ENCODE results near the gene ZFYVE27. TPM values are rescaled to one million over a fixed set of nuclear protein-coding genes. Genes with fewer than 3 reads are reported as not detected.

The ZFYVE27 gene
- total RNA-seq, 1 experiment from 2014 or later = 26.0 TPM

- H3K4me1 Mint-ChIP-seq = peaks cover 8% of the 10 kb centered on the region
- DNase-seq (ENCODE audit: low spot score) (no peak), ATAC-seq (no peak)
- no peak overlapping the region for H3K27ac Mint-ChIP-seq
- TF ChIP-seq SMAD3 (CRISPR knock-in tag; IDR thresholded peaks at IDR 0.05; ENCODE audit: borderline replicate concordance) (no peak), CREB1 (CRISPR knock-in tag; IDR thresholded peaks at IDR 0.05) (no peak), ZNF138 (CRISPR knock-in tag; conservative IDR thresholded peaks at IDR 0.05) (no peak), TEAD1 (CRISPR knock-in tag; IDR thresholded peaks at IDR 0.05) (no peak), OVOL2 (CRISPR knock-in tag; IDR thresholded peaks at IDR 0.05; ENCODE audit: borderline replicate concordance) (no peak), ZMAT4 (CRISPR knock-in tag; IDR thresholded peaks at IDR 0.05) (no peak), FOXP1 (CRISPR knock-in tag; IDR thresholded peaks at IDR 0.05; ENCODE audit: borderline replicate concordance) (no peak), ZNF396 (CRISPR knock-in tag; IDR thresholded peaks at IDR 0.05; ENCODE audit: borderline replicate concordance) (no peak)
- no peaks in the 10 kb centered on the region for H3K9me3 Mint-ChIP-seq
- peaks cover 15% of the 10 kb centered on the region for H3K27me3 Mint-ChIP-seq (ENCODE audit: low read depth)
- ChIA-PET POLR2A (no interaction called here), CTCF (interaction anchor here (0.7 to 1.2 kb wide), 4 partner anchors 9 to 296 kb away, joined by 3 read pairs; partner anchors contain the start of genes AVPI1 and MARVELD1)
- H3K4me3 Mint-ChIP-seq = no peak overlapping the region
- no peaks in the 10 kb centered on the region for H3K36me3 Mint-ChIP-seq
Measured at GRCh38 chr10:97704341-97704740, 32.6 kb upstream of the ZFYVE27 start.

- no peaks in the 10 kb centered on the region for H3K9me3 Mint-ChIP-seq
- H3K4me3 Mint-ChIP-seq = no peak overlapping the region
- H3K36me3 Mint-ChIP-seq = no peaks in the 10 kb centered on the region
- TF ChIP-seq TCF7 (CRISPR knock-in tag; IDR thresholded peaks at IDR 0.05; ENCODE audit: low read depth) = no peak
- TF ChIP-seq FOXK1 (CRISPR knock-in tag; IDR thresholded peaks at IDR 0.05) = no peak
- no peak for TF ChIP-seq ZNF121 (CRISPR knock-in tag; IDR thresholded peaks at IDR 0.05)
- no peak for TF ChIP-seq KAT7 (CRISPR knock-in tag; IDR thresholded peaks at IDR 0.05; ENCODE audit: borderline replicate concordance)
- TF ChIP-seq ZNF416 (CRISPR knock-in tag; IDR thresholded peaks at IDR 0.05) = no peak
- TF ChIP-seq, protein P1, sequence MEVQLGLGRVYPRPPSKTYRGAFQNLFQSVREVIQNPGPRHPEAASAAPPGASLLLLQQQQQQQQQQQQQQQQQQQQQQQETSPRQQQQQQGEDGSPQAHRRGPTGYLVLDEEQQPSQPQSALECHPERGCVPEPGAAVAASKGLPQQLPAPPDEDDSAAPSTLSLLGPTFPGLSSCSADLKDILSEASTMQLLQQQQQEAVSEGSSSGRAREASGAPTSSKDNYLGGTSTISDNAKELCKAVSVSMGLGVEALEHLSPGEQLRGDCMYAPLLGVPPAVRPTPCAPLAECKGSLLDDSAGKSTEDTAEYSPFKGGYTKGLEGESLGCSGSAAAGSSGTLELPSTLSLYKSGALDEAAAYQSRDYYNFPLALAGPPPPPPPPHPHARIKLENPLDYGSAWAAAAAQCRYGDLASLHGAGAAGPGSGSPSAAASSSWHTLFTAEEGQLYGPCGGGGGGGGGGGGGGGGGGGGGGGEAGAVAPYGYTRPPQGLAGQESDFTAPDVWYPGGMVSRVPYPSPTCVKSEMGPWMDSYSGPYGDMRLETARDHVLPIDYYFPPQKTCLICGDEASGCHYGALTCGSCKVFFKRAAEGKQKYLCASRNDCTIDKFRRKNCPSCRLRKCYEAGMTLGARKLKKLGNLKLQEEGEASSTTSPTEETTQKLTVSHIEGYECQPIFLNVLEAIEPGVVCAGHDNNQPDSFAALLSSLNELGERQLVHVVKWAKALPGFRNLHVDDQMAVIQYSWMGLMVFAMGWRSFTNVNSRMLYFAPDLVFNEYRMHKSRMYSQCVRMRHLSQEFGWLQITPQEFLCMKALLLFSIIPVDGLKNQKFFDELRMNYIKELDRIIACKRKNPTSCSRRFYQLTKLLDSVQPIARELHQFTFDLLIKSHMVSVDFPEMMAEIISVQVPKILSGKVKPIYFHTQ (CRISPR knock-in tag; IDR thresholded peaks at IDR 0.05) = no peak
- no peak for TF ChIP-seq FOXJ3 (CRISPR knock-in tag; IDR thresholded peaks at IDR 0.05; ENCODE audit: borderline replicate concordance)
- no peak for TF ChIP-seq USF1 (CRISPR knock-in tag; IDR thresholded peaks at IDR 0.05)
- no peak for TF ChIP-seq ZNF396 (CRISPR knock-in tag; IDR thresholded peaks at IDR 0.05; ENCODE audit: borderline replicate concordance)
- TF ChIP-seq IRF2 (CRISPR knock-in tag; IDR thresholded peaks at IDR 0.05; ENCODE audit: borderline replicate concordance, low read depth) = no peak
- ATAC-seq = no peak
- DNase-seq (ENCODE audit: low spot score) = no peak
- H3K4me1 Mint-ChIP-seq = peaks cover 8% of the 10 kb centered on the region
- peaks cover 16% of the 10 kb centered on the region for H3K27me3 Mint-ChIP-seq (ENCODE audit: low read depth)
- POLR2A ChIA-PET = no interaction called here
- CTCF ChIA-PET = interaction anchor here (0.9 to 1.7 kb wide), 5 partner anchors 8 to 18 kb away, joined by 3 to 5 read pairs (median 3); partner anchors contain the start of genes AVPI1 and MARVELD1
- H3K27ac Mint-ChIP-seq = no peak overlapping the region
Measured at GRCh38 chr10:97705006-97705670, 31.8 kb upstream of the ZFYVE27 start.

DNA sequence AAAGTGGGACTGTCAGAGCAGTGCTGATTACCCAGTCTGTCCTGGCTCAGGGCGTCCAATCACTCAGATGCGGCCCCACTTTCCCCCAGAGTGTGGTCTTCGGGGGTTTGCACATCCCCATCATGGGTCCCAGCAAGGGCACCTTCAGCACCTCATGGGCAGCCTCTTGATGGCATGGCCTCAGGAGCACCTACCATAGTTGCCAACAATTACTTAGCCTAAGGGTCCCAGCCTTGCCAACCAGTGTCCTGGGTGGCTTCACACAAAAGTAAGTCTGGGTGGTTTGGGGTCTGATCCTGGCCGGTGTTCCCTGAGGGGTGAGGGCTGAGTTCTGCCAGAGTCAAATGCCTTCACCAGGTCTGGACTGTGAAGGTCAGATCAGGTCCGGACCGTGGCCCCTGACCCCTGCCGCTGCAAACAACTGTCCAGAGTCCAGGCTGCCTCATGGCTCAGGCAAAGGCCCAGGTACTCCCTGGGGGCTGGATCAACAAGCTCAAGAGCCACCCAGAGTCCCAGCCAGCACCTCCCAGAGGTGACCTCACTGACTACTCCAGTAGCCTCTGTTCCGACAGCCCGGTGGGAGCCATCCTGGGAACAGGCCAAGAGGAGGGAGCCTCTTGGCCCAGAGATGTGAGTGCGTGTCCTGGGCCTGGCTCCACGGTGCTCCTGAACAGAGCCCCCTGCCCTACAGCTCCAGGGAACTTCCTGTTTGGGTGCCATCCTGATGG is 29.6 kb upstream of the ZFYVE27 start:
- ChIA-PET POLR2A (no interaction called here), CTCF (interaction anchor here (0.5 to 4.2 kb wide), 7 partner anchors 10 to 31 kb away, joined by 4 to 68 read pairs (median 12); partner anchors contain the start of genes AVPI1 and ZFYVE27)
- ATAC-seq (no peak), DNase-seq (ENCODE audit: low spot score) (no peak)
- Mint-ChIP-seq H3K27ac (no peak overlapping the region), H3K27me3 (ENCODE audit: low read depth) (peaks cover 14% of the 10 kb centered on the region), H3K36me3 (no peaks in the 10 kb centered on the region), H3K4me1 (peaks cover 13% of the 10 kb centered on the region), H3K4me3 (no peak overlapping the region), H3K9me3 (no peaks in the 10 kb centered on the region)
- peak; percentile 26; the same call in 1 of the 2 replicates for TF ChIP-seq GABPB1 (CRISPR knock-in tag; IDR thresholded peaks at IDR 0.05)
- TF ChIP-seq ATF1 (CRISPR knock-in tag; IDR thresholded peaks at IDR 0.05) = no peak

Measured in WTC11 (cell line).